ENCODE data around the gene SUMF1.

SUMF1 gene

GRCh38 chr3:4387210-4388204 lies 79.6 kb downstream of the SUMF1 start:
- DNase-seq (ENCODE audit: low spot score): no peak

- no peak for DNase-seq (ENCODE audit: low spot score)
Measured at GRCh38 chr3:4385201-4385600, 81.9 kb downstream of the SUMF1 start.

- no peak for DNase-seq (ENCODE audit: low spot score)
Measured at GRCh38 chr3:4380013-4380412, 87.1 kb downstream of the SUMF1 start.

GRCh38 chr3:4376499-4376898 lies 90.6 kb downstream of the SUMF1 start:
- no peak for DNase-seq (ENCODE audit: low spot score)

GRCh38 chr3:4375911-4376310 lies 91.2 kb downstream of the SUMF1 start:
- DNase-seq (ENCODE audit: low spot score): no peak

GRCh38 chr3:4373669-4374068 lies 93.4 kb downstream of the SUMF1 start:
- DNase-seq (ENCODE audit: low spot score): no peak

- no peak for DNase-seq (ENCODE audit: low spot score)
Measured at GRCh38 chr3:4362523-4362922, 104.5 kb downstream of the SUMF1 start.

- DNase-seq (ENCODE audit: low spot score): no peak
Measured at GRCh38 chr3:4360817-4361216, 106.3 kb downstream of the SUMF1 start.

- DNase-seq (ENCODE audit: low spot score): no peak
Measured at GRCh38 chr3:4359805-4360502, 107.1 kb downstream of the SUMF1 start.

- DNase-seq (ENCODE audit: low spot score): no peak
Measured at GRCh38 chr3:4358273-4358672, 108.8 kb downstream of the SUMF1 start.

GRCh38 chr3:4356546-4357410 lies 110.3 kb downstream of the SUMF1 start:
- DNase-seq (ENCODE audit: low spot score): no peak

- DNase-seq (ENCODE audit: low spot score): no peak
Measured at GRCh38 chr3:4356220-4356540, 110.9 kb downstream of the SUMF1 start.

GRCh38 chr3:4355401-4356219 lies 111.5 kb downstream of the SUMF1 start:
- DNase-seq (ENCODE audit: low spot score): no peak

- no peak for DNase-seq (ENCODE audit: low spot score)
Measured at GRCh38 chr3:4351872-4352271, 115.2 kb downstream of the SUMF1 start.

- DNase-seq (ENCODE audit: low spot score): no peak
Measured at GRCh38 chr3:4351164-4351855, 115.8 kb downstream of the SUMF1 start.

- DNase-seq (ENCODE audit: low spot score): peak; percentile 83
Measured at GRCh38 chr3:4350789-4351163, 116.3 kb downstream of the SUMF1 start.

- peak; percentile 25 for DNase-seq (ENCODE audit: low spot score)
Measured at GRCh38 chr3:4343258-4343657, 123.8 kb downstream of the SUMF1 start.

GRCh38 chr3:4341336-4341675 lies 125.8 kb downstream of the SUMF1 start:
- no peak for DNase-seq (ENCODE audit: low spot score)

- no peak for DNase-seq (ENCODE audit: low spot score)
Measured at GRCh38 chr3:4340411-4341335, 126.4 kb downstream of the SUMF1 start.

GRCh38 chr3:4340077-4340410 lies 127.0 kb downstream of the SUMF1 start:
- DNase-seq (ENCODE audit: low spot score): no peak
